Activated CD4-positive, alpha-beta T cell treated with anti-CD3 and anti-CD28 coated beads for 36 hours (primary cell): ENCODE data around the gene TSR1. TPM values are rescaled to one million over a fixed set of nuclear protein-coding genes. Genes with fewer than 3 reads are reported as not detected.

Experiments
- ATAC-seq: fragments of 200-7000 bp; cut with Tn5 transposase; one replicate; pipeline ENCODE4 v1.10.0; 2021; ENCODE audit warnings: mild to moderate bottlenecking, moderate library complexity
- CTCF ChIA-PET: fragments of 350-600 bp; sonication (Branson Sonifier 250); formaldehyde crosslinking; loops from one replicate; lab custom pipeline; 2021; ENCODE audit warnings: antibody characterized with exemption; lab: Charles Lee
- POLR2A ChIA-PET: fragments of 350-600 bp; sonication (Branson Sonifier 250); formaldehyde crosslinking; loops from one replicate; lab custom pipeline; 2021; ENCODE audit warnings: antibody characterized with exemption, inconsistent platforms; lab: Charles Lee
- DNase-seq: peaks from one replicate; pipeline ENCODE4 v3.0.0-alpha.2; 2020
- H3K27ac Mint-ChIP-seq: one replicate; pipeline ENCODE4 v1.8.0; 2021; ENCODE audit warnings: mixed read lengths
- H3K27me3 Mint-ChIP-seq: one replicate; pipeline ENCODE4 v1.8.0; 2021; ENCODE audit warnings: mixed read lengths
- H3K36me3 Mint-ChIP-seq: one replicate; pipeline ENCODE4 v1.8.0; 2021; ENCODE audit warnings: low read depth, mixed read lengths
- H3K4me1 Mint-ChIP-seq: one replicate; pipeline ENCODE4 v1.8.0; 2021; ENCODE audit warnings: mixed read lengths
- H3K4me3 Mint-ChIP-seq: one replicate; pipeline ENCODE4 v1.8.0; 2021; ENCODE audit warnings: mild to moderate bottlenecking, moderate library complexity, mixed read lengths
- H3K9me3 Mint-ChIP-seq: one replicate; pipeline ENCODE4 v1.8.0; 2021; ENCODE audit warnings: low read depth, mixed read lengths
- intact Hi-C, 2 experiments: fragments of 100-400 bp; cut with DNase I in 1 of 2; cut with micrococcal nuclease in 1 of 2; formaldehyde crosslinking; loops; one replicate each; pipeline versions ENCODE4 v1.14.2 to v1.15.1; 2022 to 2024; cut with DNase I, micrococcal nuclease
- total RNA-seq, 2 experiments: library from RNA; stranded (reverse); gene quantifications; one replicate each; pipeline ENCODE4 v1.2.3, GENCODE V29; 2021

The TSR1 gene
- total RNA-seq, 2 experiments from 2014 or later: 59.3 to 77.0 TPM

DNA sequence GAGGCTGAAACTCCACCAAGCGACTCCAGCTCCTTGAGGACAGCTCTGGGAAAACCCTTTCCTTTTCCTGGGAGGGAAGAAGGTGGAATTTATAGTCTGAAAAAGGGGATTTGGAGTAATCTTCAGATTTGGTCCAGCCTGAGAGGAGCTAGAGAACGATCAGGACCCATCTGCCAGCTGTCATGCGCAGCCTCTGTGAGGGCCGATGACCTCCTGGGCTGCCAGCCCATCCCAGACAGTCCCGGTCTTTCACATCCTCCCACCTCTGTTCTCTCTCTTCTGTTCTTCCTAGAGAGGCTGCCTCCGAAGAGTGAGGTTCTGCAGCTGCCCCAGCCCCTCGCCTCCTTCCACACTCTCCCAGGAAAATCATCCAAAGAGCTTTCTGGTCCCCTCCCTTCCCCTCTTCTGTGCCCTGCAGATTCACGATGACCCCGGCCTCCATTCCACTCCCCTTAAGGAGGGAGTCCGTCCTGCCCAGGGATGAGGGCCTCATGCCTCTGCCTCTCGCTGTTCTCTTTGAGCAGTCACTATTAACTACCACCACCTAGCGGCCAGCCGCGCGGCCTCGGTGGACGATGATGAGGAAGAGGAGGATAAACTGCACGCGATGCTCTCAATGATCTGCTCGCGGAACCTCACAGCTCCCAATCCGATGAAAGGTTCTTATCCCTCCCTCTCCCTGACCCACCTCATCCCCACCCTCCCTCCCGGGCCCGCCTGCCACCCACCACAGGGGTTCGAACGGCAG, 30.7 kb upstream of the TSR1 start:
- H3K4me1 Mint-ChIP-seq: no peaks in the 10 kb centered on the region
- CTCF ChIA-PET: interaction anchor here (1.6 to 5.2 kb wide), 3 partner anchors 15 to 49 kb away, joined by 4 to 31 read pairs (median 7); no protein-coding TSS in a partner anchor
- peaks cover 3% of the 10 kb centered on the region for H3K36me3 Mint-ChIP-seq
- intact Hi-C loops: no loop called here
- DNase-seq (no peak), ATAC-seq (no peak)
- H3K27ac Mint-ChIP-seq: no peak overlapping the region
- no peaks in the 10 kb centered on the region for H3K9me3 Mint-ChIP-seq
- no peaks in the 10 kb centered on the region for H3K27me3 Mint-ChIP-seq
- H3K4me3 Mint-ChIP-seq: no peak overlapping the region
- POLR2A ChIA-PET: no interaction called here

GRCh38 chr17:2365132-2365531, 28.9 kb upstream of the TSR1 start:
- DNase-seq (no peak), ATAC-seq (no peak)
- CTCF ChIA-PET: interaction anchor here (1.2 to 1.7 kb wide), 3 partner anchors 12 to 51 kb away, joined by 4 to 5 read pairs (median 5); no protein-coding TSS in a partner anchor
- H3K27me3 Mint-ChIP-seq: no peaks in the 10 kb centered on the region
- no peaks in the 10 kb centered on the region for H3K9me3 Mint-ChIP-seq
- intact Hi-C loops: no loop called here
- H3K36me3 Mint-ChIP-seq: peaks cover 3% of the 10 kb centered on the region
- POLR2A ChIA-PET: no interaction called here
- no peak overlapping the region for H3K27ac Mint-ChIP-seq
- no peak overlapping the region for H3K4me3 Mint-ChIP-seq
- no peaks in the 10 kb centered on the region for H3K4me1 Mint-ChIP-seq

GRCh38 chr17:2364763-2365116, 28.5 kb upstream of the TSR1 start:
- Mint-ChIP-seq H3K36me3 (peaks cover 3% of the 10 kb centered on the region), H3K27me3 (no peaks in the 10 kb centered on the region), H3K4me3 (no peak overlapping the region), H3K27ac (no peak overlapping the region), H3K4me1 (no peaks in the 10 kb centered on the region), H3K9me3 (no peaks in the 10 kb centered on the region)
- DNase-seq (no peak), ATAC-seq (no peak)
- POLR2A ChIA-PET: interaction anchor here (0.5 kb wide), 1 partner anchor 47 kb away, joined by 9 read pairs; no protein-coding TSS in a partner anchor
- CTCF ChIA-PET: interaction anchor here (1.2 to 1.7 kb wide), 2 partner anchors 11 to 51 kb away, joined by 5 read pairs; no protein-coding TSS in a partner anchor
- intact Hi-C loops: no loop called here

DNA sequence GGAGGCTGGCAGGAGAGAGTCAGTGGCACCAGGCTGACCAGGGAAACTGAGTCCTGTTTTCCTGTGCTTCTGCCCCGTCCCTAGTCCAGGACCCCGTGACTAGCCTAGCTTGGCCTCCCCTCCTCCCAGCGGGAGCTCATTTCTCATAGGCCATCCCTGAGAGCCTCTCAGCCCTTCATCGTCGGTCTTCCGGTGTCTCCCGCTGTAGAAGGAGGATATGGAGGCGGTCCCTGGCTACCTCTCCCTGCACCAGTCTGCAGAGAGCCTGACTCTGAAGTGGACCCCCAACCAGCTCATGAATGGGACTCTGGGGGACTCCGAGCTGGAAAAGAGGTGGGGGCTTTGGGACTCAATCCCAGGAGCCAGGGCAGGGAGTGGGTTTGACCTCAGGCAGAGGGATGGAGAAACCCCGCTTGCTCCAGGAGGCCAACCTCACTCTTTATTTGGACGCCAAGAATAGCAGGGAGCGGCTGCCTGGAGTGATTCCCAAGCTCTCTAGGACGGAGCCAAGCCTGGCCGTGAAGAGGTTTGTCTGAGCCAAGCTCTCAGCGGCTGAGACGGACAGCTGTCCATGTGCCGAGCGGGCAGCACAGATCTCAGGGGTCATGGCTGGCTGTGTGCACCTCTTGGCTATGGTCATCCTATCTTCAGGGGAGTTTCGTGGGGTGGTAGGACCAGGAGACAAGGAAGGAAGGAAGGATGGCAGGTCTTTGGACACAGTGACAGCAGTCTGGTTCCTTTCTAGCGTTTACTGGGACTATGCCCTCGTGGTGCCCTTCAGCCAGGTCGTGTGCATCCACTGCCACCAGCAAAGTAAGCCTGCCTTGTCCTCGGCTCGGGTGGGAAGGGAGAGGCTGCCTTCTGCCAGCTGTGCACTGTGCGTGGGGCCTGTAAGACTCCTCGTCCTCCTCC, 27.9 kb upstream of the TSR1 start:
- no peak overlapping the region for H3K4me3 Mint-ChIP-seq
- no peak for ATAC-seq
- no peaks in the 10 kb centered on the region for H3K9me3 Mint-ChIP-seq
- CTCF ChIA-PET: interaction anchor here (1.7 to 2.0 kb wide), 2 partner anchors 18 to 52 kb away, joined by 4 to 5 read pairs; no protein-coding TSS in a partner anchor
- intact Hi-C loops: no loop called here
- H3K27ac Mint-ChIP-seq: no peak overlapping the region
- H3K36me3 Mint-ChIP-seq: peaks cover 3% of the 10 kb centered on the region
- DNase-seq: no peak
- POLR2A ChIA-PET: interaction anchor here (0.5 kb wide), 1 partner anchor 46 kb away, joined by 9 read pairs; no protein-coding TSS in a partner anchor
- no peaks in the 10 kb centered on the region for H3K27me3 Mint-ChIP-seq
- no peaks in the 10 kb centered on the region for H3K4me1 Mint-ChIP-seq

DNA sequence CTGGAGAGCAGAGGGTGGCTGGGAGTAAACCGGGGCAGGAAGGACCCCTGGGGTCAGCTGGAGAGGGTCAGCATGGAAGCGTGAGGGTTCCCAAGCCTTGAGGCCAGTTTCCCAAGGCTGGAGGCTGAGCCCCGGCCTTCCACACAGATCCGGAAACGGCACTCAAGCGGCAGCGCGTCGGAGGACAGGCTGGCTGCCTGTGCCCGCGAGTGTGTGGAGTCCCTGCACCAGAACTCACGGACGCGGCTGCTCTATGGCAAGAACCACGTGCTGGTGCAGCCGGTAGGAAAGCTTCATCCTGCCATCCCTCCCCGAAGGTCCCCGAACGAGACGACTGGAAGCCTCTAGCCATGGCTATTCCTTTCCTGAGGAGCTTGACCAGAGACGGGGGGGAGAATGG, 27.1 kb upstream of the TSR1 start:
- intact Hi-C loops: no loop called here
- Mint-ChIP-seq H3K27me3 (no peaks in the 10 kb centered on the region), H3K36me3 (peaks cover 3% of the 10 kb centered on the region), H3K9me3 (no peaks in the 10 kb centered on the region), H3K4me3 (no peak overlapping the region), H3K4me1 (no peaks in the 10 kb centered on the region), H3K27ac (no peak overlapping the region)
- ATAC-seq: no peak
- CTCF ChIA-PET: interaction anchor here (1.7 to 2.0 kb wide), 2 partner anchors 19 to 53 kb away, joined by 4 to 5 read pairs; no protein-coding TSS in a partner anchor
- DNase-seq: no peak
- POLR2A ChIA-PET: no interaction called here

DNA sequence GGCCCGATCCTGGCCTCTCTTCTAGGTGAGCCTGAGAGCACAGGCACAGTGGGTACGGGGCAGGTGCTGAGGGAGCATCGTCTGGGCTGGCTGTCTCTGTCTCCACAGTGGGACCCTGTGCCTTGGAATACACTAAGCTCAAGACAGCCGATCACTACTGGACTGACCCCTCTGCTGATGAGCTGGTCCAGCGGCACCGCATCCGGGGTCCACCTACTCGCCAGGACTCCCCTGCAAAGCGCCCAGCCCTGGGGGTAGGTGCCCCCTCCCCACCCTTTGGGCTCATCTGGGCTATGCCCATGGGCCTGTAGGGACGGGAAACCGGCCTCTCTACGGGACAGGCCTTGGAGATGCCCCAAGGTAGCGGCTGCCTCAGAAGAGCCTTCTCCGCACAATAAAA, 26.6 kb upstream of the TSR1 start:
- intact Hi-C loops: no loop called here
- Mint-ChIP-seq H3K36me3 (peaks cover 3% of the 10 kb centered on the region), H3K4me1 (no peaks in the 10 kb centered on the region), H3K4me3 (no peak overlapping the region), H3K27me3 (no peaks in the 10 kb centered on the region), H3K27ac (no peak overlapping the region), H3K9me3 (no peaks in the 10 kb centered on the region)
- CTCF ChIA-PET: interaction anchor here (1.7 to 2.0 kb wide), 2 partner anchors 20 to 53 kb away, joined by 4 to 5 read pairs; no protein-coding TSS in a partner anchor
- no peak for DNase-seq
- no peak for ATAC-seq
- POLR2A ChIA-PET: no interaction called here

DNA sequence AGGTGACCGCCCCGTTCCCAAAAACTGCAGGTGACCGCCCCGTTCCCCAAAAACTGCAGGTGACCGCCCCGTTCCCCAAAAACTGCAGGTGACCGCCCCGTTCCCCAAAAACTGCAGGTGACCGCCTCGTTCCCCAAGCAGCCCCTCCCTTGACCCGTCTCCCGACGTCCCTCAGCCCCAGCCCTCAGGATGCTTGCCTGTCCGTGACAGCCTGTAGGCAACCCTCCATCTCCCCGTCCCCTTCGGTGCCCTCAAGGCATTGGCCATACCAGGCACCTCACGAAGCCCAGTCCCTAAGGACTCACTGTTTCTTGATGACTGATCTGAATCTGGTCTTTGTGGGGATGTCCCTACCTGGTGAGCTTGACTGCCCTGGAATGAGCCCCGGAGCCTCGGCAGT, 26.2 kb upstream of the TSR1 start:
- DNase-seq: no peak
- POLR2A ChIA-PET: no interaction called here
- Mint-ChIP-seq H3K36me3 (peaks cover 5% of the 10 kb centered on the region), H3K27ac (no peak overlapping the region), H3K27me3 (no peaks in the 10 kb centered on the region), H3K9me3 (no peaks in the 10 kb centered on the region), H3K4me3 (no peak overlapping the region), H3K4me1 (no peaks in the 10 kb centered on the region)
- no peak for ATAC-seq
- CTCF ChIA-PET: interaction anchor here (2.0 to 2.4 kb wide), 2 partner anchors 20 kb away, joined by 5 to 12 read pairs; no protein-coding TSS in a partner anchor
- intact Hi-C loops: no loop called here

- Mint-ChIP-seq H3K36me3 (peaks cover 5% of the 10 kb centered on the region), H3K4me3 (no peak overlapping the region), H3K27me3 (no peaks in the 10 kb centered on the region), H3K9me3 (no peaks in the 10 kb centered on the region), H3K4me1 (no peaks in the 10 kb centered on the region), H3K27ac (no peak overlapping the region)
- ChIA-PET POLR2A (no interaction called here), CTCF (interaction anchor here (1.4 to 2.4 kb wide), 2 partner anchors 9 to 21 kb away, joined by 3 to 12 read pairs; no protein-coding TSS in a partner anchor)
- intact Hi-C loops: no loop called here
- DNase-seq: no peak
- no peak for ATAC-seq
Observed at GRCh38 chr17:2362016-2362415, 25.8 kb upstream of the TSR1 start.

- no peak overlapping the region for H3K4me3 Mint-ChIP-seq
- ChIA-PET CTCF (interaction anchor here (0.6 to 2.4 kb wide), 4 partner anchors 8 to 206 kb away, joined by 3 to 12 read pairs (median 4); no protein-coding TSS in a partner anchor), POLR2A (no interaction called here)
- no peaks in the 10 kb centered on the region for H3K4me1 Mint-ChIP-seq
- no peak overlapping the region for H3K27ac Mint-ChIP-seq
- intact Hi-C loops: no loop called here
- DNase-seq (no peak), ATAC-seq (no peak)
- H3K27me3 Mint-ChIP-seq: no peaks in the 10 kb centered on the region
- H3K36me3 Mint-ChIP-seq: peaks cover 5% of the 10 kb centered on the region
- no peaks in the 10 kb centered on the region for H3K9me3 Mint-ChIP-seq
Observed at GRCh38 chr17:2361010-2361760, 24.9 kb upstream of the TSR1 start.

DNA sequence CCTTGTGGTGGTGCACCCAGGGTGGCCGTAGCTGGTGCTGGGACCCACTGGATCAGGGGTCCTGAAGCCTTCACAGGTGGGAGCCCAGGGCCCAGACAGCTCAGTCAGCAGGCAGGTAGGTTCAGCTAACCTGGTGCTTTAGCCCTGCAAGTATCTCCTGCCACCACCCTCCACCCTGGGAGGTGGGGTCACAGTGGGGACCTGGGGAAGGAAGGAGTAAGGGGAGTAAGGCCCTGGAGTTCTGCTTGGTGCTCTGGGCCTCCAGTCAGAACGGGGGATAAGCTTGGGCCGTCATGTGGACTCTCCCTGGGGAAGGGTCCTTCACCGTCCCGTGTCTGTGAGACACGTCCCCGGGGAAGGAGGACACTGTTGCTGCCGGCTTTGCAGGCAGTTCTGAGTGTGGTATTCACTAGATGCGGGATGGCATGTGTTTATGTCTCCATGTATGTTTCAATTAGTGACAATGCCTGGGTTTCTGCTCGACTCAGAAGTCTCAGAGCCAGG, 21.7 kb upstream of the TSR1 start:
- POLR2A ChIA-PET: no interaction called here
- Mint-ChIP-seq H3K27me3 (no peaks in the 10 kb centered on the region), H3K27ac (no peak overlapping the region), H3K9me3 (no peaks in the 10 kb centered on the region), H3K4me3 (no peak overlapping the region), H3K36me3 (peaks cover 5% of the 10 kb centered on the region), H3K4me1 (peaks cover 15% of the 10 kb centered on the region)
- CTCF ChIA-PET: interaction anchor here (1.5 to 1.7 kb wide), 2 partner anchors 25 to 58 kb away, joined by 3 to 4 read pairs; no protein-coding TSS in a partner anchor
- ATAC-seq: no peak
- intact Hi-C loops: no loop called here
- no peak for DNase-seq
